ENCODE data around the gene LENG8.
"Not testable (repeated sequence)": the region's sequence is repeated elsewhere in the genome, so short reads cannot be mapped to it uniquely, and the experiment has no call there.

Gene LENG8

GRCh38 chr19:54507824-54508223 lies 58.8 kb downstream of the LENG8 start:
- no peaks in the 10 kb centered on the region for H3K36me3 ChIP-seq (ENCODE audit: insufficient read depth, low read length)
- H3K4me3 ChIP-seq (ENCODE audit: low read depth in 1 of 2, low read length in 2 of 2): no peak overlapping the region
- DNase-seq: no peak
- no peak overlapping the region for H3K9ac ChIP-seq (ENCODE audit: low read depth, low read length)
- H3K4me2 ChIP-seq (ENCODE audit: insufficient read depth, low read length): no peak overlapping the region
- no peaks in the 10 kb centered on the region for H3K9me3 ChIP-seq (ENCODE audit: insufficient read depth, low read length, severe bottlenecking)
- H3K27ac ChIP-seq (ENCODE audit: low read length): no peak overlapping the region
- H3K79me2 ChIP-seq (ENCODE audit: insufficient read depth, low read length): 0 out of 2 replicates have a peak, but pooled peaks cover 2% of the 10 kb centered on the region
- no peaks in the 10 kb centered on the region for H3K27me3 ChIP-seq (ENCODE audit: insufficient read depth, low read length, poor library complexity)
- no peaks in the 10 kb centered on the region for H4K20me1 ChIP-seq (ENCODE audit: insufficient read depth, low read length)
- TF ChIP-seq CTCF (IDR thresholded peaks at IDR 0.05; ENCODE audit: borderline replicate concordance, extremely low read depth, low read length, poor library complexity, severe bottlenecking): no peak
- no peak for TF ChIP-seq EZH2 (IDR thresholded peaks at IDR 0.05; ENCODE audit: borderline replicate concordance, low read depth, low read length, severe bottlenecking)
- ATAC-seq (ENCODE audit: insufficient read depth, low read depth): no peak
- H3K4me1 ChIP-seq (ENCODE audit: insufficient read depth, low read length): peaks cover under 1% of the 10 kb centered on the region; the same call in 1 of the 2 replicates
- no peak overlapping the region for H2AFZ ChIP-seq (ENCODE audit: low read depth, low read length)

DNA sequence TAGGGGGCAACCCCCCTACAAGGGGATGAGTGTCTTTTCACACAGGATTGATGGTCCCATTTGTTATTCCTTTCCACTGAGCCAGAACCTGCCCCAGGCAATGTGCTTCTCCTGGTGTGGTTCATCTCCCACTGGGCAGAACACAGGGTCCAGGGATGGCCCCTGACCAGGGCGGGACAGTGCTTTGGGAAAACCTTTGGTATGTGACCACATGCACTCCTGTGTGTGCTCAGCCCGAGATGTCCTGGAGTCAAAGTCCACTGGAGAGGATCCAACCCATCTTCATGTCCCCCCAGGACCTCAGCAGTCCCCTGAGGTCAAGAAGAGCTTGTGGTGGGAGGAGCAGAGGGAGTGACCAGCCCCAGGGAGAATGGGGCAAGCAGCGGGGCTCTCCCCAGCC lies 59.5 kb downstream of the LENG8 start:
- H3K4me1 ChIP-seq (ENCODE audit: insufficient read depth, low read length); H3K27ac ChIP-seq (ENCODE audit: low read length); H3K27me3 ChIP-seq (ENCODE audit: insufficient read depth, low read length, poor library complexity); H3K79me2 ChIP-seq (ENCODE audit: insufficient read depth, low read length); DNase-seq; H3K36me3 ChIP-seq (ENCODE audit: insufficient read depth, low read length); H3K4me2 ChIP-seq (ENCODE audit: insufficient read depth, low read length); H4K20me1 ChIP-seq (ENCODE audit: insufficient read depth, low read length); H3K4me3 ChIP-seq (ENCODE audit: low read depth in 1 of 2, low read length in 2 of 2); H2AFZ ChIP-seq (ENCODE audit: low read depth, low read length); H3K9ac ChIP-seq (ENCODE audit: low read depth, low read length); H3K9me3 ChIP-seq (ENCODE audit: insufficient read depth, low read length, severe bottlenecking): not testable (repeated sequence)
- 0 out of 3 replicates have a peak, but pooled peaks have one; percentile 10 for ATAC-seq (ENCODE audit: insufficient read depth, low read depth)

DNA sequence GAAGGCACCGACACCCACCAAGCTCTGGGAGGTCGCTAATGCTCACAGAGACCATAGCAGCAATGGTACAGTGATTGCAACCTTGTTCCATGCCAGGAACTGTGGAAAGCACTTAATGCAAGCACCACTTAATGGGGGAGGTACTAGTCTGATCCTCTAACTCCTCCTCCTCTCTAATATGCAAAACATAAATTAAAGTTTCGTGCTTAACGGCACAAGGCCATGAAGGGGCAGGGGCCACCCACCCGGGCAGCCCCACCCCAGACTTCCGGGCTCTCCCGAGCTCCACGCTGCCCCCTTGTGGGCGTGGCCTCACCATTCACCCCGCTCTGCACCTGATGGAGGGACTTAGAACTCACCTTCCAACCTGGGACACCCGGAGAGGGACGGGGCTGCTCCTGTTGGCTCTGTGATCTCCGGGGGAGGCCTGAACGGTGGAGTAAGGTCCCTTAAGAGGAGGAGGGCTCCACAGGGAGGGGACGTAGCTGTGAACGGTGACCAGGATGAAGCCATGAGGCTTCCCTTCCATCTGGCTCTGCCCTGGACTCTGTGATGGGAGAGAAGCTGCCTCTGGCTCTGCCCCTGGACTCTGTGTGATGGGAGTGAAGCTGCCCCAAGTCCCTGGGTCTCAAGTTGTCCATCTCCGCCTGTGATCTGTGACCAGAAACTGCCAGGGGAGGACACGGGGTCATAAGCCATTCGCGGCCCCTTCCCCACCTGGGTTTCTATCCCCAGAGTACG lies 60.4 kb downstream of the LENG8 start:
- not testable (repeated sequence) for H3K4me1 ChIP-seq (ENCODE audit: insufficient read depth, low read length); H2AFZ ChIP-seq (ENCODE audit: low read depth, low read length); H3K79me2 ChIP-seq (ENCODE audit: insufficient read depth, low read length); DNase-seq; H4K20me1 ChIP-seq (ENCODE audit: insufficient read depth, low read length); H3K27me3 ChIP-seq (ENCODE audit: insufficient read depth, low read length, poor library complexity); H3K4me3 ChIP-seq (ENCODE audit: low read depth in 1 of 2, low read length in 2 of 2); H3K4me2 ChIP-seq (ENCODE audit: insufficient read depth, low read length); H3K9ac ChIP-seq (ENCODE audit: low read depth, low read length); H3K9me3 ChIP-seq (ENCODE audit: insufficient read depth, low read length, severe bottlenecking); H3K36me3 ChIP-seq (ENCODE audit: insufficient read depth, low read length); H3K27ac ChIP-seq (ENCODE audit: low read length)
- peak; percentile 84 for ATAC-seq (ENCODE audit: insufficient read depth, low read depth)
